AG10803 (cell line): ENCODE results near the gene PTPRG.

ENCODE experiments used
- DNase-seq: peaks from one replicate; pipeline ENCODE4 v3.0.0; 2010; ENCODE audit warnings: low read depth
- H3K4me3 ChIP-seq: 2 replicates; pipeline ENCODE4 v1.5.1; 2011; ENCODE audit warnings: mild to moderate bottlenecking, low read length, control low read depth
- TF ChIP-seq, protein P1 (sequence below): conservative IDR thresholded peaks from 2 replicates; pipeline ENCODE4 v1.5.1; 2011; ENCODE audit warnings: mild to moderate bottlenecking, low read length, control low read depth, inconsistent platforms

Gene PTPRG

DNA sequence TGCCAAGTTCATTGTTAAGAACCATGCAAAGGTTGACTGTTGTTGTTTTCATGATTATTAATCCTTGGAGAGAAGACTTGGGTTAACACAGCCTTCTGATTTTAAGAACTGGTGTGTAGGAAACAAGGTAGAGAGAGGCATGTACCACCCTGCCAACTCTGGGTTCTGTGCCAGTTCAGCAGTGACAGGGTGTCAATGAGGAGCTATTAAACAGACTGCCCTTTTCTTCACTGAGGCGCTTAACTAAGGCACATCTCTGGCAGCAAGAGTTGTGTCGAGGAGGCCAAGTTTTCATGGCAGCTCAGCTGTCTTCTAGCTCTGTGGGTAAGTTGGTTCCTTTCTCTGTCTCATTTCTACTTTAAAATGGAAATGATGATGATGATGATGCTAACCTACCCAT lies 694.4 kb downstream of the PTPRG start:
- DNase-seq, result no peak
- TF ChIP-seq, protein P1, sequence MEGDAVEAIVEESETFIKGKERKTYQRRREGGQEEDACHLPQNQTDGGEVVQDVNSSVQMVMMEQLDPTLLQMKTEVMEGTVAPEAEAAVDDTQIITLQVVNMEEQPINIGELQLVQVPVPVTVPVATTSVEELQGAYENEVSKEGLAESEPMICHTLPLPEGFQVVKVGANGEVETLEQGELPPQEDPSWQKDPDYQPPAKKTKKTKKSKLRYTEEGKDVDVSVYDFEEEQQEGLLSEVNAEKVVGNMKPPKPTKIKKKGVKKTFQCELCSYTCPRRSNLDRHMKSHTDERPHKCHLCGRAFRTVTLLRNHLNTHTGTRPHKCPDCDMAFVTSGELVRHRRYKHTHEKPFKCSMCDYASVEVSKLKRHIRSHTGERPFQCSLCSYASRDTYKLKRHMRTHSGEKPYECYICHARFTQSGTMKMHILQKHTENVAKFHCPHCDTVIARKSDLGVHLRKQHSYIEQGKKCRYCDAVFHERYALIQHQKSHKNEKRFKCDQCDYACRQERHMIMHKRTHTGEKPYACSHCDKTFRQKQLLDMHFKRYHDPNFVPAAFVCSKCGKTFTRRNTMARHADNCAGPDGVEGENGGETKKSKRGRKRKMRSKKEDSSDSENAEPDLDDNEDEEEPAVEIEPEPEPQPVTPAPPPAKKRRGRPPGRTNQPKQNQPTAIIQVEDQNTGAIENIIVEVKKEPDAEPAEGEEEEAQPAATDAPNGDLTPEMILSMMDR, result no peak
- H3K4me3 ChIP-seq, result no peak overlapping the region

DNA sequence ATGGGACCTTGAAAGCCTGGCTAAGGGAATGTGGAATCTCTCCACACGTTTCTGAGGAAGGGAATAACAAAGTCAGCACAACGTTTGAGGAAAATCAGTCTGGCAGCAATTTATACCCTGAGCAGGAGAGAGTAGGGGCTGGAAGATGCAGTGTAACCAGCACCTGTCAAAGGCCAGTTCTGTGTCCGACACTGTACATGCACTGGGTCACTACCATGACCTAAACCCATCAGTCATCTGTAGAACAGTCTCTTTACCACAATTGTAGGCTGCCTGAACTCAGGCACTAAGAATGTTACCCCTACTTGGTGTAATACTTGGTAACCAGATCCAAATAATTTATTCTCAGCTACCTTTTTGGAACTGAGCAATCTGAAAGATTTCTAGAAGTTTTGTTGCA lies 698.6 kb downstream of the PTPRG start:
- TF ChIP-seq, protein P1, result no peak
- H3K4me3 ChIP-seq, result no peak overlapping the region
- DNase-seq, result no peak

DNA sequence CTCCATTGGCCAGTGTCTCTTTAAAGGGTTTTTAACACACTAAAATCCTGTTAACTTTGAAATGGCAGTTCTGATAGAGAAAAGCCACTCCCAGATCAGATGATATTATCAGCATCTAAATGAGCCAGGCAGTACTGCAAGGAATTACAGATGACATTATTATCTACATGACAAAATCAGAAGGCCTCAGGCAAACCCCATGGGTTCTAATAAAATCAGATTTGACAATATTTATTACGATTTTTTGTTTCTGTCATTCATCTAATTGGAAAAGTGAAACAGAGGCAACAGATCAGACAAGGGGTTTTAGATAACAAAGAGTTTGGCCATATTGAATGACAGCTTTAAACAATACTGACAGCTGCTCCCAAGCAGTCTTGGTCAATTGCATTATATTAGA lies 699.3 kb downstream of the PTPRG start:
- TF ChIP-seq, protein P1, result no peak
- DNase-seq, result no peak
- no peak overlapping the region for H3K4me3 ChIP-seq

DNA sequence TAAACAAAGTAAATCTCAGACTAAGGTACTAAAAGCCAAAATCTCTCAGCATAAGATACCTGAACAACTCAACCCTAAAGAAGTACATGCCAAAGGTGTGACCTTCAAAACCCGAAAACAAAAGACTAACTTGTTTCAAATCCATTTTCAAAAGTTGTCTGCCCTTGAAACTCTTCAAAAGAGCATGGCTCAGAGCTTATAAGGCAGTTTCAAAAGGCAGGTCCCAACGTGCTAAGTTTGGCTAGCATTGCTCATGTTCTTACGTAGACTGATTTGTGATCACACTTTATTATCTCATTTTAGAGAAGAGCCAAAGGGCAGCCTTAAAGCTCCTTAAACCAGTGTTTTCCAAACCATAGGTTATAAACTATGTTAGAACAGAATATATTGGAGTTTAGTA lies 699.8 kb downstream of the PTPRG start:
- DNase-seq, result no peak
- no peak overlapping the region for H3K4me3 ChIP-seq
- TF ChIP-seq, protein P1, result no peak

DNA sequence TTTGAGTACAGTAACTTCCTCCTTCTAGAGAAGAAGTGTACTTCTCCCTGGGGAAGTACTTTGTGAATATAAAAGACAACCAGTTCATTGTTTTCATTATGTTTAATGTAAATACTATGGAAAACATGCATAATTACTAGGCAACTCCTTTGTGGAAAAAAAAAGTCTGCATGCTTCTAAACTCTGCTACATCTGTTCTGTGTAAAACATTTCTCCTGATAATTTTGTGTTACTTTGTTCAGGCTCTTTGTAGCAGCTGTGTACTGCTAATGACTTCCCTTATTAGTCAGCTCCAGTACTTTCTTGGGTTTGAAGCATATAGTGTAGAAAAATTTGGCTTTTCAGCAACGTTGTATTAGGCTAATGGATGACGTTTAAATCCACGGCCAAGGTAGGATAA lies 700.4 kb downstream of the PTPRG start:
- TF ChIP-seq, protein P1, result no peak
- DNase-seq, result no peak
- H3K4me3 ChIP-seq, result no peak overlapping the region

DNA sequence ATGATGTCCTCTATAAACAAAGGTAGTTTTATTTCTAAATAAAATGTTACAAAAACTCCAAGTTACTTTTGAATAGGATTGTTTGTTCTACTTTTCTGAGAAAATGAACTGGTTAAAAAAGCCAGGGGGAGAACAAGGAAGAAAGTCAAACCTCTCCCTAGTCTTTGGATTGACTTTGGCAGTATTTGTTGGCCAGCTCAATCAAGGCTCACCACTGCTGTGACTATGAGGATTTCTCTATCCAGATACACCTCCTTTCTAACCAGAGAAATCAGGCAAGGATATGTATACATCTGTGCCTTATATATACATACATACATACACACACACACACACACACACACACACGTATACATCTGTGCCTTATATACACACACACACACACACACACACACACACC lies 704.2 kb downstream of the PTPRG start:
- no peak for DNase-seq
- H3K4me3 ChIP-seq, result no peak overlapping the region
- TF ChIP-seq, protein P1, result no peak

DNA sequence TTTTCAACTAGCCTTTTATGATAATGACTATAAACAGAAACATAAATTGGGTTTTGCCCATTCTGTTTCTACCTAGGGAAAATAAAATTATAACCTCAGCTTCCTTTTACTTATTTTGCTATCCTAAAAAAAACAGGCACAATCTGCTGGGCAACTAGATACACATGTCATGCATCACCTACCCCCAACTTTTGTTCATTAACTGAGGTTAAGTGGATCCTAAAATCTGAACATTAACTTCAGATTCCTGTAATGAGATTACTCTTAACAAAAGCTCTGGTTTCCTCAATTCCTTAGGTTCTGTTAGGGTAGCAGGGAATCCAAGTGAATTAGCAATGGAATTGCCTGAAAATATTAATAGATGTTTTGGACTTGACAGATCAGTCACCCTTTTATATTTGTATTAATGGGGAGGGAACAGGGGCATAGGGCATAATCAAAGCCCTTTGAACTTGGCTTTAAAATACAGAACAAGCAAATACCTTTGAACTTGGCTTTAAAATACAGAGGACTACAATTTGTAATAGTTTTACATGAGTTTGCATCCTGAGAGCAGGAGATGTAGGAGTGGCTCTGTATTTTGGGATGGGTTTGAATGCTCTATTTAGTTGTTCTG lies 705.4 kb downstream of the PTPRG start:
- H3K4me3 ChIP-seq, result no peak overlapping the region
- TF ChIP-seq, protein P1, result no peak
- no peak for DNase-seq
